ENCODE results near the gene MSRB3. TPM values are rescaled to one million over a fixed set of nuclear protein-coding genes. Genes with fewer than 3 reads are reported as not detected.
"Not testable (repeated sequence)": the region's sequence is repeated elsewhere in the genome, so short reads cannot be mapped to it uniquely, and the experiment has no call there.

The MSRB3 gene
- 66.5 TPM for total RNA-seq

- peak; percentile 79 for DNase-seq (ENCODE audit: low spot score)
Observed at GRCh38 chr12:65278576-65279368, at the start of gene MSRB3. TSS of gene MSRB3 (plus strand) at chr12:65278683. CDS start at chr12:65308580, 29,897 bp downstream.

GRCh38 chr12:65229441-65229840 is 49.0 kb upstream of the MSRB3 start:
- DNase-seq (ENCODE audit: low spot score), result no peak

- no peak for DNase-seq (ENCODE audit: low spot score)
Observed at GRCh38 chr12:65232476-65233077, 45.9 kb upstream of the MSRB3 start.

- DNase-seq (ENCODE audit: low spot score), result no peak
Observed at GRCh38 chr12:65237153-65237552, 41.3 kb upstream of the MSRB3 start.

GRCh38 chr12:65238609-65239008 is 39.9 kb upstream of the MSRB3 start:
- no peak for DNase-seq (ENCODE audit: low spot score)

- no peak for DNase-seq (ENCODE audit: low spot score)
Observed at GRCh38 chr12:65248656-65249633, 29.5 kb upstream of the MSRB3 start.

- DNase-seq (ENCODE audit: low spot score), result no peak
Observed at GRCh38 chr12:65252515-65252914, 26.0 kb upstream of the MSRB3 start.

GRCh38 chr12:65257986-65258385 is 20.5 kb upstream of the MSRB3 start:
- DNase-seq (ENCODE audit: low spot score), result no peak

GRCh38 chr12:65259501-65259900 is 19.0 kb upstream of the MSRB3 start:
- no peak for DNase-seq (ENCODE audit: low spot score)

- DNase-seq (ENCODE audit: low spot score), result no peak
Observed at GRCh38 chr12:65263777-65264176, 14.7 kb upstream of the MSRB3 start.

GRCh38 chr12:65266408-65266807 is 12.1 kb upstream of the MSRB3 start:
- no peak for DNase-seq (ENCODE audit: low spot score)

- no peak for DNase-seq (ENCODE audit: low spot score)
Observed at GRCh38 chr12:65269603-65270002, 8.9 kb upstream of the MSRB3 start.

- no peak for DNase-seq (ENCODE audit: low spot score)
Observed at GRCh38 chr12:65274602-65275272, 3.7 kb upstream of the MSRB3 start.

- DNase-seq (ENCODE audit: low spot score), result no peak
Observed at GRCh38 chr12:65275627-65276026, 2.9 kb upstream of the MSRB3 start.

GRCh38 chr12:65276916-65277530 is 1.5 kb upstream of the MSRB3 start:
- DNase-seq (ENCODE audit: low spot score), result no peak

- no peak for DNase-seq (ENCODE audit: low spot score)
Observed at GRCh38 chr12:65277994-65278575, 398 bp upstream of the MSRB3 start.

GRCh38 chr12:65279369-65280112 is 1.1 kb downstream of the MSRB3 start:
- DNase-seq (ENCODE audit: low spot score), result no peak

GRCh38 chr12:65280306-65280705 is 1.8 kb downstream of the MSRB3 start:
- DNase-seq (ENCODE audit: low spot score), result no peak

- DNase-seq (ENCODE audit: low spot score), result no peak
Observed at GRCh38 chr12:65282840-65283239, 4.4 kb downstream of the MSRB3 start.

- not testable (repeated sequence) for DNase-seq (ENCODE audit: low spot score)
Observed at GRCh38 chr12:65285532-65285931, 7.0 kb downstream of the MSRB3 start.

Measured in ureter (tissue), 1 donor.